Measurements from ENCODE around the gene ACOX3. TPM values are rescaled to one million over a fixed set of nuclear protein-coding genes. Genes with fewer than 3 reads are reported as not detected.

Gene ACOX3
- total and polyA plus RNA-seq, 10 of the 15 experiments (the other 5 are each of a cell fraction or from before 2014, with no cell fraction given): 2.0 to 24.5 (median 14.0) TPM

GRCh38 chr4:8364141-8364540 is 76.4 kb downstream of the ACOX3 start:
- Histone ChIP-seq H3K9ac (ENCODE audit: control insufficient read depth, insufficient read depth, low read length) (no peak overlapping the region), H2AFZ (ENCODE audit: control insufficient read depth, low read depth, low read length) (no peak overlapping the region), H3K27me3 (replicated peaks in 1 of 2; ENCODE audit: control insufficient read depth in 2 of 2, insufficient read depth in 2 of 2, low read length in 1 of 2) (no peaks in the 10 kb centered on the region), H3K27ac (ENCODE audit: control insufficient read depth, insufficient read depth) (no peak overlapping the region), H3K36me3 (ENCODE audit: control insufficient read depth in 2 of 2, insufficient read depth in 2 of 2, low read length in 1 of 2) (no peaks in the 10 kb centered on the region), H4K20me1 (ENCODE audit: control insufficient read depth, insufficient read depth) (no peaks in the 10 kb centered on the region), H3K4me2 (ENCODE audit: control insufficient read depth, insufficient read depth) (no peak overlapping the region), H3K79me2 (ENCODE audit: control insufficient read depth, insufficient read depth, low read length) (no peaks in the 10 kb centered on the region), H3K9me3 (replicated peaks; ENCODE audit: control insufficient read depth, insufficient read depth, low read length) (no peaks in the 10 kb centered on the region), H3K4me1 (ENCODE audit: control insufficient read depth, insufficient read depth, low read length) (no peaks in the 10 kb centered on the region), H3K4me3 (no peak overlapping the region)
- POLR2A ChIA-PET: no interaction called here
- no TSS peak for BruUV-seq (replicated peaks)
- DNase-seq (ENCODE audit: low read depth, low spot score) (no peak), ATAC-seq (no peak), FAIRE-seq (no peak)
- RAD21 ChIA-PET (ENCODE audit: unreplicated experiment): no interaction called here
- 76% methylated on average over 7 of the region's 7 CpGs for WGBS (ENCODE audit: insufficient coverage, insufficient replicate concordance, low lambda C conversion rate, missing lambda C conversion rate)
- SMC1A ChIA-PET (ENCODE audit: uncharacterized antibody, unreplicated experiment): interaction anchor here (0.5 to 1.5 kb wide), 3 partner anchors 28 to 1283 kb away, joined by 3 read pairs; no protein-coding TSS in a partner anchor
- CTCF ChIA-PET: no interaction called here
- intact Hi-C loops (cut with micrococcal nuclease; ENCODE audit: unreplicated experiment) (no loop called here), in situ Hi-C loops (cut with MboI) (no loop called here)
- TF ChIP-seq ZNF384 (IDR thresholded peaks at IDR 0.05; ENCODE audit: borderline replicate concordance, low read depth, low read length) (no peak), NFIC (IDR thresholded peaks at IDR 0.05; ENCODE audit: low read depth, low read length) (no peak), YBX1 (IDR thresholded peaks at IDR 0.05) (no peak), KAT2A (conservative IDR thresholded peaks at IDR 0.05; ENCODE audit: control insufficient read depth, low read depth, low read length) (no peak)
- TF ChIP-seq, protein P1, sequence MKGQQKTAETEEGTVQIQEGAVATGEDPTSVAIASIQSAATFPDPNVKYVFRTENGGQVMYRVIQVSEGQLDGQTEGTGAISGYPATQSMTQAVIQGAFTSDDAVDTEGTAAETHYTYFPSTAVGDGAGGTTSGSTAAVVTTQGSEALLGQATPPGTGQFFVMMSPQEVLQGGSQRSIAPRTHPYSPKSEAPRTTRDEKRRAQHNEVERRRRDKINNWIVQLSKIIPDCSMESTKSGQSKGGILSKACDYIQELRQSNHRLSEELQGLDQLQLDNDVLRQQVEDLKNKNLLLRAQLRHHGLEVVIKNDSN (IDR thresholded peaks at IDR 0.05; ENCODE audit: borderline replicate concordance, extremely low read length, insufficient read depth, low read depth, low read length): no peak

DNA sequence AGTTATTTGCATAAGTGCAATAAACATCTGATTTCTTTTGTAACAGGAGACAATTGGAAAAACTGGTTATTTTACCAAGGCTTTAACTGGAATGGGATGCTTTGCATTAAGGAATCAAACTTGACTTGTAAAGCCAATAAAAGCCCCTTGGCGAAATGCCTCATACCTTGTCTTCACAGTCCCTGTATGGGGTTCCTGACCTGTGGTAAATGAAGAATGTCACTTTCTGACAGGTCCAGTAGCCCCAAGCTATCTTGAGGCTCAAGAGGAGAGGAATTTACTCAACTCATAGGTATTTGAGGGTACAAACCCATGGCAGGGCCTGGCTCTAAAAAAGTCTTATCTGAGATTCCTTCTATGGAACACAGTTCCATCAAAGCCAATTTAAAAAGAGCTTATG is 78.0 kb downstream of the ACOX3 start:
- no peaks in the 10 kb centered on the region for H3K79me2 ChIP-seq (ENCODE audit: control insufficient read depth, insufficient read depth, low read length)
- DNase-seq (ENCODE audit: low read depth, low spot score) (no peak), FAIRE-seq (no peak), ATAC-seq (no peak)
- no peak overlapping the region for H2AFZ ChIP-seq (ENCODE audit: control insufficient read depth, low read depth, low read length)
- BruUV-seq (replicated peaks): no TSS peak
- in situ Hi-C loops (cut with MboI) (no loop called here), intact Hi-C loops (cut with micrococcal nuclease; ENCODE audit: unreplicated experiment) (no loop called here)
- 100% methylated on average over 1 of the region's 1 CpG for WGBS (ENCODE audit: insufficient coverage, insufficient replicate concordance, low lambda C conversion rate, missing lambda C conversion rate)
- TF ChIP-seq ZNF207 (IDR thresholded peaks at IDR 0.05; ENCODE audit: borderline replicate concordance) (no peak), SUZ12 (IDR thresholded peaks at IDR 0.05; ENCODE audit: unreplicated experiment) (no peak), CBX3 (IDR thresholded peaks at IDR 0.05; ENCODE audit: borderline replicate concordance, low read depth) (no peak), TCF12 (IDR thresholded peaks at IDR 0.05; ENCODE audit: low read depth, low read length) (no peak), MTA2 (IDR thresholded peaks at IDR 0.05; ENCODE audit: low read depth) (no peak), FOS (IDR thresholded peaks at IDR 0.05; ENCODE audit: borderline replicate concordance, extremely low read depth, insufficient read length) (no peak), SMC3 (IDR thresholded peaks at IDR 0.05; ENCODE audit: borderline replicate concordance, low read length) (no peak), ZNF24 (IDR thresholded peaks at IDR 0.05) (no peak), PML (IDR thresholded peaks at IDR 0.05; ENCODE audit: low read length) (no peak), POLR2AphosphoS2 (IDR thresholded peaks at IDR 0.05; ENCODE audit: low read depth, low read length) (no peak), KLF5 (IDR thresholded peaks at IDR 0.05; ENCODE audit: partially characterized antibody) (no peak)
- H3K4me1 ChIP-seq (ENCODE audit: control insufficient read depth, insufficient read depth, low read length): no peaks in the 10 kb centered on the region
- H3K9ac ChIP-seq (ENCODE audit: control insufficient read depth, insufficient read depth, low read length): no peak overlapping the region
- ChIA-PET POLR2A (no interaction called here), SMC1A (ENCODE audit: uncharacterized antibody, unreplicated experiment) (no interaction called here), CTCF (interaction anchor here (1.6 kb wide), 1 partner anchor 14 kb away, joined by 3 read pairs; no protein-coding TSS in a partner anchor), RAD21 (ENCODE audit: unreplicated experiment) (no interaction called here)
- H3K9me3 ChIP-seq (replicated peaks; ENCODE audit: control insufficient read depth, insufficient read depth, low read length): no peaks in the 10 kb centered on the region
- no peaks in the 10 kb centered on the region for H3K36me3 ChIP-seq (ENCODE audit: control insufficient read depth in 2 of 2, insufficient read depth in 2 of 2, low read length in 1 of 2)
- no peak overlapping the region for H3K4me3 ChIP-seq
- H4K20me1 ChIP-seq (ENCODE audit: control insufficient read depth, insufficient read depth): no peaks in the 10 kb centered on the region
- no peak overlapping the region for H3K27ac ChIP-seq (ENCODE audit: control insufficient read depth, insufficient read depth)
- no peaks in the 10 kb centered on the region for H3K27me3 ChIP-seq (replicated peaks in 1 of 2; ENCODE audit: control insufficient read depth in 2 of 2, insufficient read depth in 2 of 2, low read length in 1 of 2)
- no peak overlapping the region for H3K4me2 ChIP-seq (ENCODE audit: control insufficient read depth, insufficient read depth)
